ENCODE results near the gene TMEM138. TPM values are rescaled to one million over a fixed set of nuclear protein-coding genes. Genes with fewer than 3 reads are reported as not detected.

TMEM138 gene
- total RNA-seq, 1 donor from 2014 or later: 49.2 TPM

DNA sequence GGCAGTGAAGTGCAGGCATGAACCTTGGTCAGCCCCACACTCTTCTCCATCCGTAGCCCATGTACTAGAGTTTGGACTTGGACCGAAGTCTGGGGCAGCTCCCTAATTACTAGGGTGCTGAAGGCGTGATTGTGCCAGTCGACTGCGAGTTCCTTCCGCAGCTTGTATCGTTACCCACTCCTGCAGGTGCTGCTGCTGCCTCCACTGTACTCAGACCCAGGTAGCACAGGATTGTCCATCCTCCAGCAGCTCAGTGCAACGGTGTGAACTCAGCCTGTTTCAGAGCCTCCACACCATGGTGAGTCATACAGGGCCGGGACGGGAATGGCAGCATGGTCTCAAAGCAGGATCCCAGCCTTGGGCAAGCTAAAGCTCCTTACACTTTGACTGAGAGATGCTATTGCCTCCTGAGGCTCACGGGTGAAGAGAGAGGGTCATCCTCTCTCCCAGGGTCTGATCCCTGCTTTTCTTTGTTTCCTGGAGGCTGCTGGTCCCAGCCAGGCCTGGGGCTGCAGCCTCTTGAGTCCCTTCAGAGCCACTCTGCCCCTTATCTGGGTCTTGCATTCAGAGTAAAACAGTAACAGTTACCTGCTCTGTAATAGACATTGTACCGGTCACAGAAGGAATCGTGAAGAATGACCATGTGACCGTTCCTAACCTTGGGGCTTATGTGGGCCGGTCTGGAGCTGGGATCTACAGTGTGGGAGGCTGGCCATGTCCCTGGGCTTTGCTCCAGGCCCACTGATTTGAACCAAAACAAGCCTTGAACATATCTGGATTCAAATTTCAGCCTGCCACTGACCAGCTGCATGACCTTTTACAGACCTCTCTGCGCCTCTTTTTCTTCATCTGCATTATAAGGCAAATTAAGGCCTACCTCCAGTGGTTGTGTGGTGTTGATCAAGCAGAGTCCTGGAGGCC is 27.5 kb upstream of the TMEM138 start:
- DNase-seq (ENCODE audit: low spot score in 2 of 2, unreplicated experiment in 2 of 2): no peak
- peaks cover 49% of the 10 kb centered on the region for H3K4me1 Mint-ChIP-seq
- H3K27ac Mint-ChIP-seq: peak overlapping the region; percentile 97
- H3K9me3 Mint-ChIP-seq: no peaks in the 10 kb centered on the region
- H3K36me3 Mint-ChIP-seq: peaks cover 9% of the 10 kb centered on the region
- TF ChIP-seq, protein P1, sequence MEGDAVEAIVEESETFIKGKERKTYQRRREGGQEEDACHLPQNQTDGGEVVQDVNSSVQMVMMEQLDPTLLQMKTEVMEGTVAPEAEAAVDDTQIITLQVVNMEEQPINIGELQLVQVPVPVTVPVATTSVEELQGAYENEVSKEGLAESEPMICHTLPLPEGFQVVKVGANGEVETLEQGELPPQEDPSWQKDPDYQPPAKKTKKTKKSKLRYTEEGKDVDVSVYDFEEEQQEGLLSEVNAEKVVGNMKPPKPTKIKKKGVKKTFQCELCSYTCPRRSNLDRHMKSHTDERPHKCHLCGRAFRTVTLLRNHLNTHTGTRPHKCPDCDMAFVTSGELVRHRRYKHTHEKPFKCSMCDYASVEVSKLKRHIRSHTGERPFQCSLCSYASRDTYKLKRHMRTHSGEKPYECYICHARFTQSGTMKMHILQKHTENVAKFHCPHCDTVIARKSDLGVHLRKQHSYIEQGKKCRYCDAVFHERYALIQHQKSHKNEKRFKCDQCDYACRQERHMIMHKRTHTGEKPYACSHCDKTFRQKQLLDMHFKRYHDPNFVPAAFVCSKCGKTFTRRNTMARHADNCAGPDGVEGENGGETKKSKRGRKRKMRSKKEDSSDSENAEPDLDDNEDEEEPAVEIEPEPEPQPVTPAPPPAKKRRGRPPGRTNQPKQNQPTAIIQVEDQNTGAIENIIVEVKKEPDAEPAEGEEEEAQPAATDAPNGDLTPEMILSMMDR (IDR thresholded peaks at IDR 0.05; ENCODE audit: unreplicated experiment): no peak
- no peaks in the 10 kb centered on the region for H3K27me3 Mint-ChIP-seq (ENCODE audit: low read depth)
- H3K4me3 Mint-ChIP-seq: peak overlapping the region; percentile 89

DNA sequence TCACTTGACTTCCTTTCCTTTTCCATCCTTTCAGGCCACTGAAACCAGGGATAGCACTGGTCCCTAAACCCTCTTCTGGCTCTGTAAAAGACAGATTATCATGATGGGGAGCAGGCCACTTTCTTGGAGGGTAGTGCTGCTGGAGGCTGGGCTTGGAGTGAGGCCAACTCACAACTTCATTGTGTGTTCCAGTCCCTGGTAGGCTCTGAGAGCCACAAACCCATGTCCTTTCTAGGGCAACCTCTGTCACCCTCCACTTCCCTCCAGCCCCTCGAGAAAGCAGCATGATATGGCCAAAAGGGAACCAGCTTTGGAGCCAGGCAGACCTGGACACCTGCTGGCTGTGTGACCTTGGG is 26.8 kb upstream of the TMEM138 start:
- Mint-ChIP-seq H3K27me3 (ENCODE audit: low read depth) (no peaks in the 10 kb centered on the region), H3K4me3 (no peak overlapping the region), H3K36me3 (peaks cover 10% of the 10 kb centered on the region), H3K27ac (peak overlapping the region; percentile 47), H3K9me3 (no peaks in the 10 kb centered on the region), H3K4me1 (peaks cover 43% of the 10 kb centered on the region)
- TF ChIP-seq, protein P1 (IDR thresholded peaks at IDR 0.05; ENCODE audit: unreplicated experiment): no peak
- no peak for DNase-seq (ENCODE audit: low spot score in 2 of 2, unreplicated experiment in 2 of 2)

DNA sequence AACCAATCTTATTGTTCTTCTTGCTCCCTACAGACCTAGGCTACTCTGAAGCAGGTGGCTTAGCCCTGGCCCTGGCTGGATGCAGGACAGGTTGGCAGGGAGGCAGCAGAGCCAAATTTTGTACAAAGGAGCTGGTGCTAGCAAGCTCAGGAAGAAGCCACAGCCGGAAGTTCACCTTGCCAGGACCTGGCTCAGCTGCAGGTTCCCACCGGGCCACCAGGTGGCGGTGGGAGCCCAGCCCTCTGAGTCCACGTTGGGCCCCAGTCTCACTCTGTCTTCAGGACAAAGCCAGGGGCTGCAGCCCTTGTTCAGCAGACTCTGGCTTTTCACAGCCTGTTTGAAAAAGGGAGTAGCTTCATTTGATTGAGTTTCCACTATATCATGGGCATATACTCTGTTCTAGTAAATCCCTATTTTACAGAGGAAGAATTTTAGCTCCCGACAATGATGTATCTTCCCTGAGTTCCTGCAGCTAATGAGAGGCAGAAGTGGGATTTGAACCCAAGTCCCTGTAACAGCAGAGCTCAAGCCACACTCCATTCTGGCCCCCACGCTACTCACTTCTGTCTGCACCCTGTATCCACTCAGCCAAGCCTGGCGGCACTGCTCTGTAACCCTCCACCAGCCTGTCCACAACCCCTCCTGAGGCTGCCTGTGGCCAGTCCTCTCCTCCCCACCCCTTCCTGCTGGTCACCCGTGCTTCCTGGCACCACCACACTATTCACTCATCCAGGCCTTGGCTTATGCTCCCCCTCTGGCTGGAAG is 25.8 kb upstream of the TMEM138 start:
- H3K36me3 Mint-ChIP-seq: peaks cover 16% of the 10 kb centered on the region
- no peaks in the 10 kb centered on the region for H3K9me3 Mint-ChIP-seq
- peak; percentile 64 to 89 for DNase-seq (ENCODE audit: low spot score in 2 of 2, unreplicated experiment in 2 of 2)
- TF ChIP-seq, protein P1 (IDR thresholded peaks at IDR 0.05; ENCODE audit: unreplicated experiment): peak; percentile 96
- H3K27ac Mint-ChIP-seq: peak overlapping the region; percentile 84
- H3K27me3 Mint-ChIP-seq (ENCODE audit: low read depth): no peaks in the 10 kb centered on the region
- no peak overlapping the region for H3K4me3 Mint-ChIP-seq
- peaks cover 35% of the 10 kb centered on the region for H3K4me1 Mint-ChIP-seq

DNA sequence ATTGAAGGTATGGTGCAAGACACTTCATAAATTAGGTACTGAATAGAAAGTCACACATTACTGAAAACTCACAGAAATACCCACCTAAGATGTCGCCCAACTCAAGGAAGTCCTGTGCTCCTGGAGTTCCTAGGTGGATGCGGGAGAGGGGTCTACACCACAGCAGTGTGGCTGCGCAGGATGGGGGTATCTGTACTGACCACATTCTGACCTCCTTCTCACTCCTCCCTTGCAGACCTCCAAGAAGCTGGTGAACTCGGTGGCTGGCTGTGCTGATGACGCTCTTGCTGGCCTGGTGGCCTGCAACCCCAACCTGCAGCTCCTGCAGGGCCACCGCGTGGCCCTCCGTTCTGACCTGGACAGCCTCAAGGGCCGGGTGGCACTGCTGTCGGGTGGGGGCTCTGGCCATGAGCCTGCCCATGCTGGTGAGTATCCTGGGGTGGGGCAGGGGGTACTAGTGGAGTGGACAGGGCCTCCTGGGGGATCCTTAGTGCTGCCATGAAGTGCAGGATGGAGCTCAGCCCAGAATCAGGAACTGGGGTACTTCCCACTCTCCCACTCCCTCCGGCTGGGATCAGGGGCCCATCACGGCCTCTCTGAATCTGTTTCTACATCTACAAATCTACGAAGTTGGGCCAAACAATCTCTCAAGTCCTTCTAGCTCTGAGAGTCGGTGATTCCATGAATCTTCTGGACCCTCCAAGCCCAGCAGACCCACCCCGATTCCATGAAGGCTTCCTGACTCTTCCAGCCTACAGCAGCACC is 24.3 kb upstream of the TMEM138 start:
- no peak overlapping the region for H3K27ac Mint-ChIP-seq
- H3K4me1 Mint-ChIP-seq: peaks cover 23% of the 10 kb centered on the region
- no peaks in the 10 kb centered on the region for H3K9me3 Mint-ChIP-seq
- no peaks in the 10 kb centered on the region for H3K27me3 Mint-ChIP-seq (ENCODE audit: low read depth)
- H3K36me3 Mint-ChIP-seq: peaks cover 21% of the 10 kb centered on the region
- TF ChIP-seq, protein P1 (IDR thresholded peaks at IDR 0.05; ENCODE audit: unreplicated experiment): no peak
- H3K4me3 Mint-ChIP-seq: no peak overlapping the region
- DNase-seq (ENCODE audit: low spot score in 2 of 2, unreplicated experiment in 2 of 2): no peak

DNA sequence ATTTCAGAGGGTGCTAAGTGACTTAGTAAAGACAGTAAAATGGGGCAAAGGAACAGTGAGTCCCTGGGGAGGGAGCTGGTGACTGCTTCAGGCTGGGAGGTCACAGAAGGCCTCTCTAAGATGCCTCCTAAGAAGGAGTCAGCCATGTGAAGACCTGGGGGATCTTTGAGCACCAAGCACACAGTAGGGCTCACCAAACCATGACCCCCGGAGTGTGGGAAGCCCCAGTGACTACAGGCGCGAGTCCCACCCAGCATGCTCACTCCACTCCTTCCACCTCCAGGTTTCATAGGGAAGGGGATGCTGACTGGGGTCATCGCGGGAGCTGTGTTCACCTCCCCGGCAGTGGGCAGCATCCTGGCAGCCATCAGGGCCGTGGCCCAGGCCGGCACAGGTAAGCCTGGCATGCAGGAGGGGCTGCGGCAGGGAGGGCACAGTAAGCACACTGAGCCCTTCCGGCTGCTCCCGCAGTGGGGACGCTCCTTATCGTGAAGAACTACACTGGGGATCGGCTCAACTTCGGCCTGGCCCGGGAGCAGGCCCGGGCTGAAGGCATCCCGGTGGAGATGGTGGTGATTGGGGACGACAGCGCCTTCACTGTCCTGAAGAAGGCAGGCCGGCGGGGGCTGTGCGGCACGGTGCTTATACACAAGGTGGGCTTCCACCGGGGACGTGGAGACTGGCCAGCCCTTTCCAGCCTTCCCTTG is 23.2 kb upstream of the TMEM138 start:
- Mint-ChIP-seq H3K4me3 (no peak overlapping the region), H3K36me3 (peaks cover 21% of the 10 kb centered on the region), H3K9me3 (no peaks in the 10 kb centered on the region), H3K4me1 (peaks cover 17% of the 10 kb centered on the region), H3K27ac (no peak overlapping the region), H3K27me3 (ENCODE audit: low read depth) (no peaks in the 10 kb centered on the region)
- DNase-seq (ENCODE audit: low spot score in 2 of 2, unreplicated experiment in 2 of 2): no peak
- TF ChIP-seq, protein P1 (IDR thresholded peaks at IDR 0.05; ENCODE audit: unreplicated experiment): no peak
